SK-N-SH (cell line): ENCODE results near the gene PELI2. TPM values are rescaled to one million over a fixed set of nuclear protein-coding genes. Genes with fewer than 3 reads are reported as not detected.
A peak's percentile ranks its signal among the peaks of the same experiment; 100 is the strongest.

Experiments
- CTCF ChIA-PET: fragments of 300-600, 350-600 bp; formaldehyde crosslinking; extraction: SDS; loops from one replicate; lab custom pipeline; 2021; lab: Yijun Ruan, JAX
- POLR2A ChIA-PET: fragments of 350-600 bp; sonication (Branson Sonifier 250); formaldehyde crosslinking; extraction: SDS; loops from one replicate; lab custom pipeline; 2020; ENCODE audit warnings: antibody characterized with exemption, inconsistent platforms; lab: Yijun Ruan, JAX
- DNase-seq: peaks from one replicate; pipeline ENCODE4 v3.0.0; 2012
- H2AFZ ChIP-seq: fragments of 200-600 bp; sonication (generic); 2 replicates; pipeline ENCODE4 v1.8.1; 2016; ENCODE audit warnings: antibody characterized with exemption, mild to moderate bottlenecking, low read depth
- H3F3A ChIP-seq: fragments of 200-600 bp; sonication (generic); replicated peaks from 2 replicates; pipeline ENCODE3; 2016; ENCODE audit warnings: antibody characterized with exemption, mild to moderate bottlenecking; ENCODE audit not compliant: insufficient read depth
- H3K27ac ChIP-seq, 2 experiments: fragments of 200-500 bp in 1 of 2; fragments of 200-600 bp in 1 of 2; sonication (Bioruptor generic) in 1 of 2; sonication (generic), shearing (Covaris generic) in 1 of 2; 2 replicates each; pipeline versions ENCODE4 v1.5.1 to v1.6.1; 2014 to 2016; ENCODE audit warnings: low read depth in 2 of 2, inconsistent platforms in 1 of 2, low read length in 1 of 2, mild to moderate bottlenecking in 1 of 2, mixed read lengths in 1 of 2
- H3K27me3 ChIP-seq: fragments of 200-600 bp; sonication (generic), shearing (Covaris generic); 2 replicates; pipeline ENCODE4 v1.6.1; 2016; ENCODE audit warnings: mixed run types; ENCODE audit not compliant: insufficient read depth
- H3K36me3 ChIP-seq, 2 experiments: fragments of 200-500 bp in 1 of 2; fragments of 200-600 bp in 1 of 2; sonication (Bioruptor generic) in 1 of 2; sonication (generic) in 1 of 2; replicated peaks in 1 of 2; 2 replicates each; pipeline versions ENCODE3 to v1.5.1; 2014 to 2016; ENCODE audit warnings: low read length in 1 of 2, mild to moderate bottlenecking in 1 of 2; ENCODE audit not compliant: insufficient read depth in 2 of 2, control insufficient read depth in 1 of 2
- H3K4me1 ChIP-seq, 2 experiments: fragments of 200-500 bp in 1 of 2; fragments of 200-600 bp in 1 of 2; sonication (Bioruptor generic) in 1 of 2; sonication (generic), shearing (Covaris generic) in 1 of 2; 2 replicates each; pipeline versions ENCODE4 v1.5.1 to v1.6.1; 2014 to 2016; ENCODE audit warnings: low read depth in 1 of 2, low read length in 1 of 2, mixed run types in 1 of 2; ENCODE audit not compliant: insufficient read depth in 2 of 2, control insufficient read depth in 1 of 2
- H3K4me2 ChIP-seq: fragments of 200-600 bp; sonication (generic), shearing (Covaris generic); 2 replicates; pipeline ENCODE4 v1.6.1; 2017; ENCODE audit warnings: mixed run types
- H3K4me3 ChIP-seq, 2 experiments: fragments of 200-500 bp in 1 of 2; fragments of 200-600 bp in 1 of 2; sonication (Bioruptor generic) in 1 of 2; sonication (generic), shearing (Covaris generic) in 1 of 2; 2 replicates each; pipeline versions ENCODE4 v1.5.1 to v1.8.1; 2014 to 2016; ENCODE audit warnings: low read depth in 2 of 2, inconsistent platforms in 1 of 2, low read length in 1 of 2, mild to moderate bottlenecking in 1 of 2, mixed read lengths in 1 of 2, moderate library complexity in 1 of 2
- H3K79me2 ChIP-seq: fragments of 200-600 bp; sonication (generic); 2 replicates; pipeline ENCODE4 v1.8.1; 2017; ENCODE audit warnings: mild to moderate bottlenecking; ENCODE audit not compliant: insufficient read depth
- H3K9ac ChIP-seq: fragments of 200-600 bp; sonication (generic); 2 replicates; pipeline ENCODE4 v1.6.1; 2017; ENCODE audit warnings: mixed run types
- H3K9me2 ChIP-seq: fragments of 200-600 bp; sonication (generic); 2 replicates; pipeline ENCODE4 v1.6.1; 2017; ENCODE audit warnings: mixed run types
- H3K9me3 ChIP-seq: fragments of 200-600 bp; sonication (generic); 2 replicates; pipeline ENCODE4 v1.6.1; 2017; ENCODE audit warnings: mixed run types, mild to moderate bottlenecking, moderate library complexity
- H4K20me1 ChIP-seq: fragments of 200-600 bp; sonication (generic); 2 replicates; pipeline ENCODE4 v1.6.1; 2017; ENCODE audit warnings: mild to moderate bottlenecking, mixed run types; ENCODE audit not compliant: insufficient read depth
- CHD2 ChIP-seq: fragments of 150-350 bp; IDR thresholded peaks from 2 replicates; pipeline ENCODE4 v1.6.1; 2018; ENCODE audit warnings: low read length; ENCODE audit not compliant: partially characterized antibody
- EZH2phosphoT487 ChIP-seq: fragments of 200-600 bp; sonication (generic); IDR thresholded peaks from 2 replicates; pipeline ENCODE4 v1.6.1; 2017; ENCODE audit warnings: low read depth, mixed run types, mild to moderate bottlenecking, antibody characterized with exemption, moderate library complexity, borderline replicate concordance
- GABPA ChIP-seq: IDR thresholded peaks from 2 replicates; pipeline ENCODE4 v1.4.0; 2012; ENCODE audit warnings: low read depth, mild to moderate bottlenecking
- GATA2 ChIP-seq: sonication (generic); formaldehyde crosslinking; IDR thresholded peaks from 2 replicates; pipeline ENCODE4 v1.5.0; 2020; ENCODE audit warnings: mild to moderate bottlenecking, missing genetic modification reagents
- IRF3 ChIP-seq: fragments of 150-350 bp; IDR thresholded peaks from 2 replicates; pipeline ENCODE4 v1.6.1; 2016; ENCODE audit warnings: mild to moderate bottlenecking, low read depth, low read length
- JUND ChIP-seq: IDR thresholded peaks from 2 replicates; pipeline ENCODE4 v1.4.0; 2012
- MXI1 ChIP-seq: IDR thresholded peaks from 2 replicates; pipeline ENCODE4 v1.6.1; 2012; ENCODE audit warnings: mild to moderate bottlenecking, low read depth, low read length, improper control_type of control experiment
- NFIC ChIP-seq: IDR thresholded peaks from 2 replicates; pipeline ENCODE4 v1.4.0; 2012; ENCODE audit warnings: borderline replicate concordance
- PBX3 ChIP-seq: IDR thresholded peaks from 2 replicates; pipeline ENCODE4; 2012
- POLR2AphosphoS5 ChIP-seq: IDR thresholded peaks from 2 replicates; pipeline ENCODE4 v1.6.1; 2012; ENCODE audit warnings: low read depth, low read length
- RCOR1 ChIP-seq: fragments of 150-350 bp; IDR thresholded peaks from 2 replicates; pipeline ENCODE4 v1.6.1; 2017; ENCODE audit warnings: antibody characterized with exemption, low read length
- REST ChIP-seq: IDR thresholded peaks from 2 replicates; pipeline ENCODE4 v1.6.1; 2012; ENCODE audit warnings: mild to moderate bottlenecking, low read depth, low read length, moderate library complexity
- SIN3A ChIP-seq: IDR thresholded peaks from 2 replicates; pipeline ENCODE4 v1.6.1; 2012; ENCODE audit warnings: low read depth, mild to moderate bottlenecking, low read length, moderate library complexity, borderline replicate concordance
- TEAD4 ChIP-seq: IDR thresholded peaks from 2 replicates; pipeline ENCODE4 v1.4.0; 2012; ENCODE audit warnings: mild to moderate bottlenecking, borderline replicate concordance; ENCODE audit not compliant: insufficient read depth
- USF1 ChIP-seq: IDR thresholded peaks from 2 replicates; pipeline ENCODE4 v1.4.0; 2012; ENCODE audit warnings: low read depth, borderline replicate concordance
- YY1 ChIP-seq: IDR thresholded peaks from 2 replicates; pipeline ENCODE4 v1.4.0; 2012; ENCODE audit warnings: low read depth, mild to moderate bottlenecking
- WGBS: methylation state at CpG from one replicate; pipeline ENCODE4 v1.1.6; 2017; ENCODE audit warnings: low lambda C conversion rate; 5-methylcytosine and 5-hydroxymethylcytosine counted together
- polyA plus RNA-seq, 3 experiments: library from polyadenylated mRNA; depleted of rRNA; stranded (reverse); fragments of >200 nt; gene quantifications; 2 replicates each; pipeline ENCODE4 v1.2.3, GENCODE V29; 2012
- TF ChIP-seq, protein P1 (sequence below): IDR thresholded peaks from 2 replicates; pipeline ENCODE4 v1.4.0; 2012; ENCODE audit warnings: low read depth, borderline replicate concordance
- TF ChIP-seq, protein P2 (sequence below): IDR thresholded peaks from 2 replicates; pipeline ENCODE4 v1.4.0; 2012; ENCODE audit warnings: low read depth
- TF ChIP-seq, protein P3 (sequence below): fragments of 200-600 bp; sonication (generic); IDR thresholded peaks from 2 replicates; pipeline ENCODE4 v1.6.1; 2017; ENCODE audit warnings: antibody characterized with exemption, mild to moderate bottlenecking, moderate library complexity

The PELI2 gene
- polyA plus RNA-seq, 1 of the 3 experiments (the other 2 are of a cell fraction), result not detected

DNA sequence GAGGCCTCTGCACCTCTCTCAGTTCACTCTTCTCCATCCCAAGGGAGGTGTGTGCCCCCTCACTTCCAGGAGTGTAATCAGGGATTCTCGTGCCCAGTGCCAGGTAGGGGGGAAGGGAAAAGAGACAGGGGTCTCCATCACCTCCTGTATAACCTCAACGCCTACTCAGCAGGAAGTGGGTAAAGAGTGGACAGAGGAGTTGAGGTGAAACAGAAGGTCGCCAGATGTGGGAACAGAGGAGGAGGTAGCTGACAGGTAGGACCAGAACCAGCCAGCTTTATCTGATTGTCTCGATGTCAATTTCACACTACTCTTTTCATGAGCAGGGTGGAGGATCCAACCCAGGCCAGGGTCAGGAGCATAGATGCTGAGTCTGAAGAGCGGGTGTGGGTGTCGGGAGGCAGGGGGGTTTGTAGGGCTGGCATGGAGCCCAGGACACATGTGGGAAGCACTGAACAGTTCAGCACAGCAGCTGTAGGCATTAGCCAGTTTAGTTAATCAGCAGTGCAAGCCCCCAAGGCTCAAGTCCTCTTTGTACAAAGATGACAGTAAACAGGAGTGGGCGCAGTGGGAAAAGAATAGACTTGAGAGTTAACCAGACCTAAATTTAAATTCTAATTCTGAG, 213.5 kb downstream of the PELI2 start:
- no peak overlapping the region for H3K4me2 ChIP-seq
- peak; percentile 15 for DNase-seq
- H3K9ac ChIP-seq, result no peak overlapping the region
- no peaks in the 10 kb centered on the region for H3F3A ChIP-seq
- H3K4me3 ChIP-seq, result no peak overlapping the region
- 19% methylated on average over 7 of the region's 7 CpGs for WGBS
- no peaks in the 10 kb centered on the region for H3K27me3 ChIP-seq
- no peaks in the 10 kb centered on the region for H3K36me3 ChIP-seq
- H3K4me1 ChIP-seq, result peaks cover 2 to 8% of the 10 kb centered on the region in 2 experiments; a peak in 3 of 4 replicates
- H3K79me2 ChIP-seq, result no peaks in the 10 kb centered on the region
- H2AFZ ChIP-seq, result peak overlapping the region; percentile 23; the same call in 1 of the 2 replicates
- no peak overlapping the region for H3K27ac ChIP-seq
- POLR2A ChIA-PET, result no interaction called here
- H3K9me3 ChIP-seq, result no peaks in the 10 kb centered on the region
- H3K9me2 ChIP-seq, result no peaks in the 10 kb centered on the region
- CTCF ChIA-PET, result no interaction called here
- TF ChIP-seq, protein P1, sequence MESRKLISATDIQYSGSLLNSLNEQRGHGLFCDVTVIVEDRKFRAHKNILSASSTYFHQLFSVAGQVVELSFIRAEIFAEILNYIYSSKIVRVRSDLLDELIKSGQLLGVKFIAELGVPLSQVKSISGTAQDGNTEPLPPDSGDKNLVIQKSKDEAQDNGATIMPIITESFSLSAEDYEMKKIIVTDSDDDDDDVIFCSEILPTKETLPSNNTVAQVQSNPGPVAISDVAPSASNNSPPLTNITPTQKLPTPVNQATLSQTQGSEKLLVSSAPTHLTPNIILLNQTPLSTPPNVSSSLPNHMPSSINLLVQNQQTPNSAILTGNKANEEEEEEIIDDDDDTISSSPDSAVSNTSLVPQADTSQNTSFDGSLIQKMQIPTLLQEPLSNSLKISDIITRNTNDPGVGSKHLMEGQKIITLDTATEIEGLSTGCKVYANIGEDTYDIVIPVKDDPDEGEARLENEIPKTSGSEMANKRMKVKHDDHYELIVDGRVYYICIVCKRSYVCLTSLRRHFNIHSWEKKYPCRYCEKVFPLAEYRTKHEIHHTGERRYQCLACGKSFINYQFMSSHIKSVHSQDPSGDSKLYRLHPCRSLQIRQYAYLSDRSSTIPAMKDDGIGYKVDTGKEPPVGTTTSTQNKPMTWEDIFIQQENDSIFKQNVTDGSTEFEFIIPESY, result no peak
- TF ChIP-seq JUND (no peak), CHD2 (no peak), SIN3A (no peak), EZH2phosphoT487 (no peak), REST (no peak), GATA2 (CRISPR knock-in tag) (no peak), YY1 (no peak), RCOR1 (no peak), USF1 (no peak), MXI1 (no peak), NFIC (no peak), POLR2AphosphoS5 (no peak), TEAD4 (no peak), GABPA (no peak), IRF3 (no peak), PBX3 (no peak)
- TF ChIP-seq, protein P2, sequence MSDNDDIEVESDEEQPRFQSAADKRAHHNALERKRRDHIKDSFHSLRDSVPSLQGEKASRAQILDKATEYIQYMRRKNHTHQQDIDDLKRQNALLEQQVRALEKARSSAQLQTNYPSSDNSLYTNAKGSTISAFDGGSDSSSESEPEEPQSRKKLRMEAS, result no peak
- TF ChIP-seq, protein P3, sequence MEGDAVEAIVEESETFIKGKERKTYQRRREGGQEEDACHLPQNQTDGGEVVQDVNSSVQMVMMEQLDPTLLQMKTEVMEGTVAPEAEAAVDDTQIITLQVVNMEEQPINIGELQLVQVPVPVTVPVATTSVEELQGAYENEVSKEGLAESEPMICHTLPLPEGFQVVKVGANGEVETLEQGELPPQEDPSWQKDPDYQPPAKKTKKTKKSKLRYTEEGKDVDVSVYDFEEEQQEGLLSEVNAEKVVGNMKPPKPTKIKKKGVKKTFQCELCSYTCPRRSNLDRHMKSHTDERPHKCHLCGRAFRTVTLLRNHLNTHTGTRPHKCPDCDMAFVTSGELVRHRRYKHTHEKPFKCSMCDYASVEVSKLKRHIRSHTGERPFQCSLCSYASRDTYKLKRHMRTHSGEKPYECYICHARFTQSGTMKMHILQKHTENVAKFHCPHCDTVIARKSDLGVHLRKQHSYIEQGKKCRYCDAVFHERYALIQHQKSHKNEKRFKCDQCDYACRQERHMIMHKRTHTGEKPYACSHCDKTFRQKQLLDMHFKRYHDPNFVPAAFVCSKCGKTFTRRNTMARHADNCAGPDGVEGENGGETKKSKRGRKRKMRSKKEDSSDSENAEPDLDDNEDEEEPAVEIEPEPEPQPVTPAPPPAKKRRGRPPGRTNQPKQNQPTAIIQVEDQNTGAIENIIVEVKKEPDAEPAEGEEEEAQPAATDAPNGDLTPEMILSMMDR, result no peak
- H4K20me1 ChIP-seq, result no peaks in the 10 kb centered on the region
